ENCODE data around the gene IFNL1.

DNA sequence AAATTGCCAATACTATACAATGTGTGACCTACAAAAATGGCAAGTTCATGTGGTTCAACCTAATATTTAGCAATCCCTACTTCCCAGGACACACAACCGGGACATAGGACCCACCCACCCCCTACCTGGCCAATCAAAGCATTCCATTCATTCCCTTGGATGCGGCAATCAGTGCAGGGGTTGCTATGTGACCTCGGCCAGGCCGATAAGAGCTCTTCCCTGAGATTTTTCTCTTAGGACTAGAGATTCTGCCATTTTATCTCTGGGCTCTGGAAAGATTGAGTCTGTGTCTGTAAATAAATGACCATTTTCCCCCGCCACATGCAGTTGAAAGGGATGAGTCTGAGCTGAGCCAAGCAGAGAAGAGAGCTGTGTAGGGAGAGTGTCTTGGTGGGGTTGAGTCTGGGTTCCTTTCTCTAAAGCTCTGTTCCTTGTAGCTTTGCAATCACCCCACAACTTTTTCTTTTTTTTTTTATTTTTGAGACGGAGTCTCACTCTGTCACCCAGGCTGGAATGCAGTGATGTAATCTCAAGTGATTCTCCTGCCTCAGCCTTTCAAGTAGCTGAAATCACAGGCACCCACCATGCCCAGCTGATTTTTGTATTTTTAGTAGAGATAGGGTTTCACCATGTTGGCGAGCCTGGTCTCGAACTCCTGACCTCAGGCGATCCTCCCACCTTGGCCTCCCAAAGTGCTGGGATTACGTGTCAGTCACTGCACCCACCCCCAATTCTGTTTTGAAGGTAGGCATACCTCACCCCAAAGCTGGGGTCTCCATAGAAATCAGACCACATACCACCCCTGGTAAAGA is 7.4 kb downstream of the IFNL1 start:
- TF ChIP-seq, protein P1, sequence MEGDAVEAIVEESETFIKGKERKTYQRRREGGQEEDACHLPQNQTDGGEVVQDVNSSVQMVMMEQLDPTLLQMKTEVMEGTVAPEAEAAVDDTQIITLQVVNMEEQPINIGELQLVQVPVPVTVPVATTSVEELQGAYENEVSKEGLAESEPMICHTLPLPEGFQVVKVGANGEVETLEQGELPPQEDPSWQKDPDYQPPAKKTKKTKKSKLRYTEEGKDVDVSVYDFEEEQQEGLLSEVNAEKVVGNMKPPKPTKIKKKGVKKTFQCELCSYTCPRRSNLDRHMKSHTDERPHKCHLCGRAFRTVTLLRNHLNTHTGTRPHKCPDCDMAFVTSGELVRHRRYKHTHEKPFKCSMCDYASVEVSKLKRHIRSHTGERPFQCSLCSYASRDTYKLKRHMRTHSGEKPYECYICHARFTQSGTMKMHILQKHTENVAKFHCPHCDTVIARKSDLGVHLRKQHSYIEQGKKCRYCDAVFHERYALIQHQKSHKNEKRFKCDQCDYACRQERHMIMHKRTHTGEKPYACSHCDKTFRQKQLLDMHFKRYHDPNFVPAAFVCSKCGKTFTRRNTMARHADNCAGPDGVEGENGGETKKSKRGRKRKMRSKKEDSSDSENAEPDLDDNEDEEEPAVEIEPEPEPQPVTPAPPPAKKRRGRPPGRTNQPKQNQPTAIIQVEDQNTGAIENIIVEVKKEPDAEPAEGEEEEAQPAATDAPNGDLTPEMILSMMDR (IDR thresholded peaks at IDR 0.05): no peak
- TF ChIP-seq REST (IDR thresholded peaks at IDR 0.05; ENCODE audit: insufficient read depth in 1 of 2, low read depth in 2 of 2, low read length in 1 of 2): no peak

Measured in Panc1 (cell line).